Stimulated activated CD4-positive, alpha-beta T cell treated with anti-CD3 and anti-CD28 coated beads, Interleukin-4, amount 100 ng/mL, for 24 hours (primary cell): ENCODE data around the gene PDE4B.
"Not testable (repeated sequence)": the region's sequence is repeated elsewhere in the genome, so short reads cannot be mapped to it uniquely, and the experiment has no call there.

ENCODE experiments used
- DNase-seq: peaks from one replicate; pipeline ENCODE4 v3.0.0-alpha.2; 2020

The PDE4B gene

GRCh38 chr1:65998763-65999583 lies 206.3 kb downstream of the PDE4B start:
- DNase-seq, result no peak

DNA sequence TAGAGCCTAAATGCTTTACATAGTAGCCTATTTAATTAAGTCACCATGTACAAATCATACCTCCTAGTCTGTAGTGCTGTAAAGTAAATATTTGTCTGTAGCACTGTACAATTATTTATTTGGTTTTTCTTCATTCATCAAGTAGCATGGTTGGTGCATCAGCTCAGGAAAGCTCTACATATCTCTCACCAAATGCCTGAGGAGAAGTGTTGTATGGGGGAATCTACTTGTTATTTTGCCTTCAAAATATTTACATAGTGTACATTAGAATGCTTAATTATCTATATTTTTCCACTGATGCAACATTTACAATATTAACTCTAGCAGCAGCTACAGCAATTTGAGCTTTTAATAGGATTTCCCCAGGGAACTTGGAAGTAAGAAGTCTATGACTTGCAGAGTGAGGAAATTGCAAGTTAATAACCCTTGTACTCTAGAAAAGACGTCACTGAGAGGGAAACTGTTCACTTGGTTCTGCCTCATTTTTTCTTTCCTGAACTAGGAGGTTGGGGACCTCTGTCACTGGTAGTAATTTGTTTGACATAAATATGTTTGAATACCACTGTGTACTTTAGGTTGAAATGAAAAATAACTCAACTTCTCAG lies 207.4 kb downstream of the PDE4B start:
- DNase-seq, result no peak

GRCh38 chr1:66003690-66004089 lies 211.0 kb downstream of the PDE4B start:
- no peak for DNase-seq

DNA sequence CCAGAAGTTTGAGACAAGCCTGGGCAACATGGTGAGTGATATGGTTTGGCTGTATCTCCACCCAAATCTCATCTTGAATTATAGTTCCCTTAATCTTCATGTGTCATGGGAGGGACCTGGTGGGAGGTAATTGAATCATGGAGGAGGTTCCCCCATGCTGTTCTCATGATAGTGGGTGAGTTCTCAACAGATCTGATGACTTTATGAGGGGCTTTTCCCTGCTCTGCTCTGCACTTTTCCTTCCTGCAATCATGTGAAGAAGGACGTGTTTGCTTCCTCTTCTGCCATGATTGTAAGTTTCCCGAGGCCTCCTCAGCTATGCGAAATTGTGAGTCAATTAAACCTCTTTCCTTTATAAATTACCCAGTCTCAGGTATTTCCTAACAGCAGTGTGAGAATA lies 213.8 kb downstream of the PDE4B start:
- not testable (repeated sequence) for DNase-seq

DNA sequence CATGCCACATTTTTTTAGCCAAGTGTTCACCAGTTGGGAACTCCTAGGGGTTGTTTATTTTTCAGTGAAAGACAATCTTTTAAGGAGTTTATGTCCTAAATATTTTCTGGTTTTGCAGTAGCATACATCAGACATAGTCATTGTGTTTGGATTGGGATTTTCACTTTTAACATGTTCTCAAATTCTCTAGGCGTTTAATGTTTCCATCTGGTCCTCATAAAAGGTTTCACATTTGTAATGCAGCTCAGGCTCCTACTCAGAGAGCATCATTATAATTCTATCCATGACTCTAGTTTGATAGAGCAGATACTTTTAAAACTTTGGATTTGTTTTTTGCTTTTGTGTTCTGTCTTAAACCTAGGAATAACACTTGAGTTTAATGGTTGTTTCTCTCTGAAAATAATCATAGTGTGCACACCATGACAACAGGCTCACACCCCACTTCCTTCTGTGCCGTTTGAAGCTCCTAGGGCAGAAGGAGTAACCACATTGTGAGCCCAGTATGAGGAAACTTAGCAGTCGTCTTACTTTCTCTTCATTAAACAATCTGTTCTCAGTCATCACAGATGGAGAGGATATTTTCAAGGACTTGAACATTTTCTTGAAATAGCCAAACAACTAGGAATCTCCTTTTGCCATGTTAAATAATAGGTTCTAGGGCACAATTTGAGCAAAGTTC lies 219.6 kb downstream of the PDE4B start:
- no peak for DNase-seq

DNA sequence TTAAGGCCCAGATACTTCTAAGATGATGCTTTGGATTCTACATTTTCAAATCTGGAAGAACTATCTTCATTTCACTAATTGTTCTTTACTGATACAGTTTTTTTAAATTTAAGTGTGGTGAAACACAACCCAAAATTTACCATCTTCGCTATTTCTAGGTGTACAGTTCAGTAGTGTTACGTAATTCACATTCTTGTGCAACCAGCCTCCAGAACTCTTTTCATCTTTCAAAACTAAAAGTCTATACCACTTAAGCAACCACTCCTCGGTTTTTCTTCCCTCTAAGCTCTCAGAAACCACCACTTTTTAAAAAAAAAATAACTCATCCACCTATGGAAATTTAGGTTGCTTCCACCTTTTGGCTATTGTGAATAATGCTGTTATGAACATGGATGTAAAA lies 220.7 kb downstream of the PDE4B start:
- no peak for DNase-seq

DNA sequence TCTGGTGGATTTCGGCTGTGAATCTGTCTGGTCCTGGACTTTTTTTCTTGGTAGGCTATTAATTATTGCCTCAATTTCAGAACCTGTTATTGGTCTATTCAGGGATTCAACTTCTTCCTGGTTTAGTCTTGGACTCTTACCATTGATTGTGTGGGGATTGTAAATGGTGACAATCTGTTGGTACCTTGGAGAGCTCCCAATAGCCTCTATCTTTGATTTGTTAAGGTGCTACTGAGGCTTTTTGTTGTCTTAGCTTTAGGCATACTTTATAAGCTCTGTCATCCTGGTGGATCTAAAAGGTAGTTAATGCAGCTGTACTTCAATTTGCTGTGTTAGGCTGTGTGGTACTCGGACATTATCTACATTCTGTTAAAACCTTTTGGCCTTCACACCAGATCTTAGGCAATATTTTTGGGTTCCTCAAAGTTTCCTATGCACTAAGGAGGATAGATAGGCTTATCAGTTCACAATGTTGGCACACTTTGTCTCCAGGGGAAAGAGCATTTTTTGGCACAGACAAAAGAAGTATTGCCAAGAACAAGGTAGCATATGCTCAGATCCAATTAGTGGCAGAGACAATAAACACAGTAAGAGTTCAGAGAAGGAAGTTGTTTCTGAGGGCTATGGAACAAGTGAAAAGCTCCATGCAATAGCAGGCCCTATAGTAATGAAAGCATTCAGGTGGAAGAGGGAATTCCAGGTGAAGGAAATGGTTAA lies 230.4 kb downstream of the PDE4B start:
- no peak for DNase-seq

DNA sequence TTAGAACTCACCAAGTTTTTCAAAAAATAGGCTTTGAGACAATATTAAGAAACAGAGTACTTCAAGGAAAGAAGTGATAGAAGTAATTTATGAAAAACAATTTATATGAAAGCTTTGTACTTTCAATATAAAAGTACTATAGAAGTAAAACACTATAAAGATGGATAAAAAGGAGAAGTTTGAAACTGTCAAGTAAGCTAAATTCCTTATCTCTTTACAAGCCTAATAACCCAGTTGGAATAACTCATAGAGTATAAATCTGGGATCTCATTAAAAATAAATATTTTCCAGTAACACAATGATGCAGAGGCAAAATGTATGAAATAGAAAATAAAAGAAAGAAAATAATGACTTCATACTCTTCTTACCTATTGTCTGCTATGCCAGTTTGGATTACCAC lies 232.5 kb downstream of the PDE4B start:
- DNase-seq, result no peak

DNA sequence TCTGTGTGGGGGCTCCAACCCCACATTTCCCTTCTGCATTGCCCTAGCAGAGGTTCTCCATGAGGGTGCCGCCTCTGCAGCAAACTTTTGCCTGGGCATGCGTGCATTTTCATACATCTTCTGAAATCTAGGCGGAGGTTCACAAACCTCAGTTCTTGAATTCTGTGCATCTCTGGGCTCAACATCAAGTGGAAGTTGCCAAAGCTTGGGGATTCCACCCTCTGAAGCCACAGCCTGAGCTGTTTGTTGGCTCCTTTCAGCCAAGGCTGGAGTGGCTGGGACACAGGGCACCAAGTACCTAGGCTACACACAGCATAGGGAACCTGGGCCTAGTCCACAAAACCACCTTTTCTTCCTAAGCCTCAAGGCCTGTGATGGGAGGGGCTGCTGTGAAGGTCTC lies 235.3 kb downstream of the PDE4B start:
- no peak for DNase-seq

GRCh38 chr1:66033781-66034180 lies 241.1 kb downstream of the PDE4B start:
- DNase-seq, result no peak

GRCh38 chr1:66035616-66036245 lies 243.0 kb downstream of the PDE4B start:
- DNase-seq, result no peak

DNA sequence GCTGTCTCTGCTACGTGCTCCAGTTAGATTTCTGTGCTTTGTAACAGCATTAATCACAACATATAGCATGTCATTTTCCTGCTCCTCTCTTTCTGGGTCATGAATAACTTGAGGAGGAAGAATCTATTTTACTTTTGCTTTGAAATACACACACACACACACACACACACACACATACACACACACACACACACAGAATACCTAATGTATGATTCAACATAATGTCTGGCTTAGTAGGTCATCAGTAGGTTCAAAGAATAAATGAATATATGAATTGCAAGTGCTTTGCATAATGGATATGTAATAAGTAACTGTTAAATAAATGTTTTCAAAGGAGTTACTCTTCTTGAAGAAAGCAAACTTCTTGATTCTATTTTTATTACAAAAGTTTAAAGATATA lies 249.0 kb downstream of the PDE4B start:
- no peak for DNase-seq

DNA sequence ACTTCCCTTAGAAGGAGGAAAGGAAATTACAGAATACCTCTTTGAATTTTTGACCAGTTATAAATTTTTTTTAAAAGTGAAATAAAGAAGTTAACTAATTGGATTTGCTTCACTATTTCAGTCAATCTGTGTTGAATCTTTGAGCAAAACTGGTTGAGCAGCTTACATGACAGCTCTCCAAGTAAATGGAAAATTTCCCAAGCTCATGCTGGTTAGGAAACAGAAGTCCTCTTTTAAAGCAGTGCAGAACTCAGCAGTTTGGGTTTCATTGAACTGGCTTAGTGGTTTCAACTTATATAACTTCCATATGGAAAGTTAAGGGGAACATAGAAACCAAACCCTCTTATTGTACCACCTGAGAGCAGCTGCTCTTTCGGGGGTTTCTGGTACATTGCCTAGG lies 250.5 kb downstream of the PDE4B start:
- DNase-seq, result no peak

GRCh38 chr1:66044912-66045311 lies 252.2 kb downstream of the PDE4B start:
- DNase-seq, result no peak

- no peak for DNase-seq
Measured at GRCh38 chr1:66046415-66046814, 253.7 kb downstream of the PDE4B start.

- no peak for DNase-seq
Measured at GRCh38 chr1:66048011-66048410, 255.3 kb downstream of the PDE4B start.

GRCh38 chr1:66050123-66050522 lies 257.4 kb downstream of the PDE4B start:
- no peak for DNase-seq

DNA sequence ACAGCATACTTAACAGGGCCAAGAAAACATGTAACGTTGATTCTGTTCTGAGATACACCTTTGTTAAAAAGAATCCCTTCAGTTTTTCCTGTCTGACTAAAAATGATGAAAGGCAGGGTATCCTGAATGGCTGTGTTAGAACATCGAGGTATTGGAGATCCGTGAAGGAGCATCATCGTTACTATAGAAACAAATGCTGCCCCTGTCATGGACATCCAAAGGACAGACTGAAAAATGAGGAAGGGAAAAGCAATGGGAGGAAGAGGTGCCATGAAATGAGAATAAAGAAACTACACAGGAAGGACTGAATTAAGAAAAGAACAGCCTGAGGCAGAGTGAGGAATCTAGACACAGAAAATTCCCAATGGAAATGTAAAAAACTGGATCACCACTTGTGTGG lies 257.9 kb downstream of the PDE4B start:
- DNase-seq, result no peak

GRCh38 chr1:66055092-66055491 lies 262.4 kb downstream of the PDE4B start:
- no peak for DNase-seq

DNA sequence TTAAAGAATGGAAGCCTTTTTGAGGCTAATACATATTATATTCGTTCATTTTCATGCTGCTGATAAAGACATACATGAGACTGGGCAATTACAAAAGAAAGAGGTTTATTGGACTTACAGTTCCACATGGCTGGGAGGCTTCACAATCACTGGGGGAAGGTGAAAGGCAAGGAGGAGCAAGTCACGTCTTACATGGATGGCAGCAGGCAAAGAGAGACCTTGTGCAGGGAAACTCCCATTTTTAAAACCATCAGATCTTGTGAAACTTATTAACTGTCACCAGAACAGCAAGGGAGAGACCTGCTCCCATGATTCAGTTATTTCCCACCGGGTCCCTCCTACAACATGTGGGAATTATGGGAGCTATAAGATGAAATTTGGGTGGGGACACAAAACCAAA lies 264.8 kb downstream of the PDE4B start:
- not testable (repeated sequence) for DNase-seq

GRCh38 chr1:66058558-66058957 lies 265.9 kb downstream of the PDE4B start:
- DNase-seq, result no peak

DNA sequence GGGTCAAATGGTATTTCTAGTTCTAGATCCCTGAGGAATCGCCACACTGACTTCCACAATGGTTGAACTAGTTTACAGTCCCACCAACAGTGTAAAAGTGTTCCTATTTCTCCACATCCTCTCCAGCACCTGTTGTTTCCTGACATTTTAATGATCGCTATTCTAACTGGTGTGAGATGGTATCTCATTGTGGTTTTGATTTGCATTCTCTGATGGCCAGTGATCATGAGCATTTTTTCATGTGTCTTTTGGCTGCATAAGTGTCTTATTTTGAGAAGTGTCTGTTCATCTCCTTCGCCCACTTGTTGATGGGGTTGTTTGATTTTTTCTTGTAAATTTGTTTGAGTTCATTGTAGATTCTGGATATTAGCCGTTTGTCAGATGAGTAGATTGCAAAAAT lies 274.5 kb downstream of the PDE4B start:
- not testable (repeated sequence) for DNase-seq
